K562 (cell line): ENCODE data around the gene SLC16A13. TPM values are rescaled to one million over a fixed set of nuclear protein-coding genes. Genes with fewer than 3 reads are reported as not detected.
A peak's percentile ranks its signal among the peaks of the same experiment; 100 is the strongest.

Source experiments
- ATAC-seq: fragments of 200-7000 bp; cut with Tn5 transposase; 3 replicates; pipeline ENCODE4 v1.9.1; 2020; ENCODE audit warnings: moderate library complexity
- BruUV-seq: library from RNA; stranded (reverse); fragments of 400-500 nt; replicated peaks from 2 replicates; lab custom pipeline; 2021; lab: Mats Ljungman, UMichigan
- CTCF ChIA-PET: fragments of 300-600 bp; formaldehyde crosslinking; extraction: SDS; loops from one replicate; lab custom pipeline; 2021; ENCODE audit warnings: low intra/inter-chr PET ratio; lab: Yijun Ruan, JAX
- POLR2A ChIA-PET: fragments of 300-600, 350-650 bp; sonication (Branson Sonifier 250); formaldehyde crosslinking; extraction: SDS; loops from one replicate; lab custom pipeline; 2021; ENCODE audit warnings: antibody characterized with exemption, inconsistent platforms; lab: Yijun Ruan, JAX
- DNase-seq, 4 experiments: peaks; one replicate each; pipeline versions ENCODE4 v3.0.0 to v3.0.0-alpha.2; 2011 to 2018; ENCODE audit warnings: low spot score in 3 of 4, mixed read lengths in 3 of 4; ENCODE audit errors: extremely low read depth in 1 of 4
- FAIRE-seq: peaks from 2 replicates; lab custom pipeline; 2011; peaks lifted over from hg19 to GRCh38; lab: Jason Lieb, UNC
- H2AFZ ChIP-seq: 2 replicates; pipeline ENCODE4 v1.6.0; 2011; ENCODE audit warnings: low read depth, low read length, control low read depth, inconsistent platforms
- H3K27ac ChIP-seq: fragments of 200-600 bp; 3 replicates; pipeline ENCODE4 v1.8.0; 2011; ENCODE audit warnings: low read depth, mild to moderate bottlenecking, control low read depth, inconsistent platforms, low read length, moderate library complexity, mixed read lengths; ENCODE audit errors: extremely low read depth
- H3K27me3 ChIP-seq, 2 experiments: fragments of 300-600 bp in 1 of 2; 2 replicates in 1 of 2; 3 replicates in 1 of 2; pipeline versions ENCODE4 v1.6.0 to v1.8.0; 2011; ENCODE audit warnings: inconsistent platforms in 2 of 2, low read length in 2 of 2, mild to moderate bottlenecking in 1 of 2, mixed read lengths in 1 of 2, moderate library complexity in 1 of 2; ENCODE audit not compliant: control insufficient read depth in 2 of 2, insufficient read depth in 2 of 2
- H3K36me3 ChIP-seq: fragments of 300-600 bp; 3 replicates; pipeline ENCODE4 v1.8.0; 2011; ENCODE audit warnings: mild to moderate bottlenecking, low read length, inconsistent platforms; ENCODE audit not compliant: control insufficient read depth, insufficient read depth
- H3K4me1 ChIP-seq, 2 experiments: fragments of 200-600 bp in 1 of 2; replicated peaks in 1 of 2; 2 replicates in 1 of 2; 3 replicates in 1 of 2; pipeline versions ENCODE4 v1.5.1 to v1.8.0; 2011; ENCODE audit warnings: inconsistent platforms in 2 of 2, low read length in 2 of 2, mild to moderate bottlenecking in 1 of 2, mixed read lengths in 1 of 2, moderate library complexity in 1 of 2; ENCODE audit not compliant: control insufficient read depth in 2 of 2, insufficient read depth in 2 of 2
- H3K4me2 ChIP-seq: 2 replicates; pipeline ENCODE4 v1.6.1; 2011; ENCODE audit warnings: low read length, control low read depth, inconsistent platforms, mixed read lengths; ENCODE audit not compliant: insufficient read depth
- H3K4me3 ChIP-seq: fragments of 200-600 bp; sonication (generic), shearing (Covaris generic); 2 replicates; pipeline ENCODE4 v1.5.1; 2016; ENCODE audit warnings: control low read depth, inconsistent platforms
- H3K79me2 ChIP-seq: fragments of 200-600 bp; 3 replicates; pipeline ENCODE4 v1.8.0; 2011; ENCODE audit warnings: low read length, inconsistent platforms; ENCODE audit not compliant: control insufficient read depth, insufficient read depth
- H3K9ac ChIP-seq, 2 experiments: 2 replicates each; pipeline versions ENCODE4 v1.6.0 to v1.6.1; 2011; ENCODE audit warnings: low read depth in 2 of 2, low read length in 2 of 2, control low read depth in 1 of 2, inconsistent platforms in 1 of 2, mild to moderate bottlenecking in 1 of 2, mixed read lengths in 1 of 2; ENCODE audit not compliant: insufficient read depth in 1 of 2
- H3K9me1 ChIP-seq: one replicate; pipeline ENCODE4 v1.6.0; 2011; ENCODE audit warnings: inconsistent platforms, mild to moderate bottlenecking, low read length, moderate library complexity; ENCODE audit not compliant: control insufficient read depth, insufficient read depth
- H3K9me3 ChIP-seq: replicated peaks from 2 replicates; pipeline ENCODE4 v1.5.1; 2011; ENCODE audit warnings: low read depth, low read length, inconsistent platforms; ENCODE audit not compliant: control insufficient read depth, insufficient read depth
- H4K20me1 ChIP-seq: replicated peaks from 2 replicates; pipeline ENCODE4 v1.6.1; 2011; ENCODE audit warnings: low read length, inconsistent platforms, mixed read lengths; ENCODE audit not compliant: control insufficient read depth, insufficient read depth
- CHD1 ChIP-seq: fragments of 200-600 bp; sonication (generic); IDR thresholded peaks from one replicate; pipeline ENCODE4 v1.6.1; 2012; ENCODE audit warnings: mild to moderate bottlenecking, moderate library complexity, low read length, inconsistent platforms
- EZH2 ChIP-seq: IDR thresholded peaks from 2 replicates; pipeline ENCODE4 v1.6.1; 2012; ENCODE audit warnings: low read depth, mild to moderate bottlenecking, inconsistent platforms, low read length, borderline replicate concordance
- HMGN3 ChIP-seq: IDR thresholded peaks from 2 replicates; pipeline ENCODE4 v1.6.1; 2011; ENCODE audit warnings: borderline replicate concordance, low read depth, mild to moderate bottlenecking, mixed read lengths, low read length; ENCODE audit not compliant: insufficient read length; ENCODE audit errors: extremely low read depth
- MBD2 ChIP-seq: sonication (generic); IDR thresholded peaks from 2 replicates; pipeline ENCODE4 v1.6.1; 2016; ENCODE audit warnings: low read depth, borderline replicate concordance
- MEIS2 ChIP-seq: fragments of 450-650 bp; IDR thresholded peaks from 2 replicates; pipeline ENCODE4 v1.6.1; 2014; ENCODE audit warnings: mild to moderate bottlenecking; ENCODE audit not compliant: partially characterized antibody
- PBX2 ChIP-seq, 2 experiments: IDR thresholded peaks in 1 of 2; conservative IDR thresholded peaks in 1 of 2; 2 replicates each; pipeline ENCODE4 v1.6.1; 2016; ENCODE audit warnings: low read depth in 2 of 2, mild to moderate bottlenecking in 1 of 2, missing compliant biosample characterization in 1 of 2, missing genetic modification characterization in 1 of 2, moderate library complexity in 1 of 2
- PKNOX1 ChIP-seq: fragments of 450-650 bp; IDR thresholded peaks from 2 replicates; pipeline ENCODE4 v1.6.1; 2016
- PRDM10 ChIP-seq: fragments of 450-650 bp; IDR thresholded peaks from 2 replicates; pipeline ENCODE4 v1.6.1; 2018; ENCODE audit not compliant: partially characterized antibody
- PRMT5 ChIP-seq: sonication (generic); formaldehyde crosslinking; IDR thresholded peaks from 2 replicates; pipeline ENCODE4 v1.5.0; 2020; ENCODE audit warnings: missing genetic modification reagents
- RBFOX2 ChIP-seq: fragments of 200-400 bp; formaldehyde crosslinking; IDR thresholded peaks from 2 replicates; pipeline ENCODE4 v1.6.1; 2017; ENCODE audit warnings: low read depth, mild to moderate bottlenecking, low read length, moderate library complexity
- ZNF121 ChIP-seq: sonication (generic); formaldehyde crosslinking; conservative IDR thresholded peaks from 2 replicates; pipeline ENCODE4 v1.8.0; 2022; ENCODE audit warnings: missing genetic modification reagents
- ZNF449 ChIP-seq: fragments of 250-450 bp; sonication (Bioruptor Pico); IDR thresholded peaks from 2 replicates; pipeline ENCODE4 v1.8.0; 2022; ENCODE audit warnings: moderate library complexity, mild to moderate bottlenecking, inconsistent platforms
- ZNF507 ChIP-seq: conservative IDR thresholded peaks from 2 replicates; pipeline ENCODE4 v1.6.1; 2017; ENCODE audit warnings: missing genetic modification characterization, missing compliant biosample characterization
- WGBS: fragments of 100-300 bp; shearing (Covaris generic); methylation state at CpG from one replicate; pipeline ENCODE4 v1.1.6; 2016; ENCODE audit warnings: low coverage, mixed read lengths; ENCODE audit not compliant: insufficient coverage; ENCODE audit errors: missing lambda C conversion rate; 5-methylcytosine and 5-hydroxymethylcytosine counted together
- in situ Hi-C: fragments of 300-500 bp; cut with MboI; formaldehyde crosslinking; loops from 4 replicates; pipeline ENCODE4 v1.15.0; 2018; ENCODE audit warnings: inconsistent platforms, mixed read lengths
- intact Hi-C: fragments of 100-400 bp; cut with micrococcal nuclease; formaldehyde crosslinking; loops from 2 replicates; pipeline ENCODE4 v1.14.2; 2022
- polyA plus RNA-seq, 8 experiments: library from polyadenylated mRNA; depleted of rRNA in 4 of 8; stranded (reverse) in 5 of 8; unstranded in 3 of 8; fragments of >200 nt; fragmentation: Nextera tagmentation in 2 of 8; fragmentation: Illumina TruSeq in 1 of 8; extraction: Ambion mirVana in 2 of 8; extraction: Trizol in 1 of 8; gene quantifications; 2 replicates each; pipeline versions ENCODE4 v1.2.1 to v1.2.3, GENCODE V29; 2011 to 2014; ENCODE audit warnings: inconsistent platforms in 1 of 8, missing spikeins in 1 of 8
- total RNA-seq, 7 experiments: library from RNA; depleted of rRNA in 6 of 7; stranded (reverse); fragments of >200 nt in 6 of 7; fragmentation: Illumina TruSeq in 2 of 7; extraction: Trizol in 2 of 7; gene quantifications; 2 replicates each; pipeline versions ENCODE4 v1.2.1 to v1.2.3, GENCODE V29; 2011 to 2021; ENCODE audit warnings: low replicate concordance in 1 of 7

SLC16A13 gene
- total and polyA plus RNA-seq, 9 of the 15 experiments (the other 6 are each of a cell fraction or from before 2014, with no cell fraction given) = 0.04 to 5.6 (median 0.87) TPM

- no TSS peak for BruUV-seq
- FAIRE-seq (peak; percentile 11), DNase-seq (no peak), ATAC-seq (no peak)
- no peak overlapping the region for H2AFZ ChIP-seq
- ChIA-PET POLR2A (no interaction called here), CTCF (no interaction called here)
- 10% methylated on average over 3 of the region's 3 CpGs for WGBS
- H3K79me2 ChIP-seq = peaks cover 14% of the 10 kb centered on the region
- H3K27me3 ChIP-seq = no peaks in the 10 kb centered on the region
- peaks cover 10% of the 10 kb centered on the region; the same call in 2 of the 3 replicates for H3K36me3 ChIP-seq
- H3K9ac ChIP-seq = no peak overlapping the region
- no peak overlapping the region for H3K4me2 ChIP-seq
- no peaks in the 10 kb centered on the region for H3K9me1 ChIP-seq
- no peaks in the 10 kb centered on the region for H4K20me1 ChIP-seq
- H3K4me1 ChIP-seq = peaks cover 16 to 24% of the 10 kb centered on the region in 2 experiments
- H3K4me3 ChIP-seq = no peak overlapping the region
- in situ Hi-C loops (loop anchor here (25.0 kb wide), 1 partner anchor 533 kb away; the partner anchor contains the start of genes SENP3 and TNFSF13), intact Hi-C loops (no loop called here)
- H3K9me3 ChIP-seq = no peaks in the 10 kb centered on the region
- H3K27ac ChIP-seq = no peak overlapping the region
- TF ChIP-seq RBFOX2 (no peak), PBX2 (CRISPR knock-in tag; IDR thresholded peaks at IDR 0.05; ENCODE audit: low read depth) (no peak), PBX2 (tag; conservative IDR thresholded peaks at IDR 0.05; ENCODE audit: low read depth) (peak; percentile 74; the same call in 1 of the 2 replicates), MEIS2 (peak; percentile 75), ZNF121 (CRISPR knock-in tag) (no peak), ZNF507 (tag) (no peak), HMGN3 (no peak), EZH2 (no peak), PRMT5 (CRISPR knock-in tag) (no peak), CHD1 (no peak), MBD2 (no peak), PRDM10 (no peak), ZNF449 (CRISPR knock-in tag) (no peak), PKNOX1 (peak; percentile 58)
Observed at GRCh38 chr17:7029096-7029495, 6.7 kb upstream of the SLC16A13 start.
